HG03575 (cell line): ENCODE measurements around the gene BRAF.
"Not testable (repeated sequence)": the region's sequence is repeated elsewhere in the genome, so short reads cannot be mapped to it uniquely, and the experiment has no call there.

Experiments used
- ATAC-seq: cut with Tn5 transposase; IDR thresholded peaks from one replicate; pipeline ENCODE4 v1.9.1; 2021; ENCODE audit not compliant: unreplicated experiment, insufficient number of reproducible peaks, low FRiP score; ENCODE audit errors: extremely low read depth

BRAF gene

GRCh38 chr7:140674899-140675701 is 249.6 kb downstream of the BRAF start:
- no peak for ATAC-seq

- no peak for ATAC-seq
Observed at GRCh38 chr7:140674356-140674800, 250.4 kb downstream of the BRAF start.

GRCh38 chr7:140673774-140674155 is 251.0 kb downstream of the BRAF start:
- no peak for ATAC-seq

GRCh38 chr7:140673063-140673773 is 251.5 kb downstream of the BRAF start:
- ATAC-seq: no peak

GRCh38 chr7:140672382-140673062 is 252.2 kb downstream of the BRAF start, which contains the start of gene ADCK2:
TSS of gene ADCK2 (plus strand) at chr7:140672945. CDS start at chr7:140673331, 386 bp downstream.
- no peak for ATAC-seq

GRCh38 chr7:140671966-140672365 is 252.8 kb downstream of the BRAF start:
- ATAC-seq: no peak

GRCh38 chr7:140670343-140670935 is 254.3 kb downstream of the BRAF start:
- ATAC-seq: no peak

GRCh38 chr7:140669862-140670261 is 254.9 kb downstream of the BRAF start:
- not testable (repeated sequence) for ATAC-seq

- ATAC-seq: no peak
Observed at GRCh38 chr7:140669352-140669751, 255.4 kb downstream of the BRAF start.
